Measurements from ENCODE around the gene SLC16A2.

- TF ChIP-seq CTCF (conservative IDR thresholded peaks at IDR 0.05; ENCODE audit: low read length) (no peak), EZH2phosphoT487 (IDR thresholded peaks at IDR 0.05; ENCODE audit: borderline replicate concordance) (no peak)
Observed at GRCh38 chrX:74421740-74422352, 553 bp downstream of the SLC16A2 start.

Data from Loucy (cell line).